SKM-1 treated with dmso at 0.1 percent for 144 hours (cell line): ENCODE measurements around the gene SAFB.

Source experiments
- DNase-seq: peaks from one replicate; lab custom pipeline; 2025; ENCODE audit not compliant: unreplicated experiment; lab: John Stamatoyannopoulos, UW

The SAFB gene

DNA sequence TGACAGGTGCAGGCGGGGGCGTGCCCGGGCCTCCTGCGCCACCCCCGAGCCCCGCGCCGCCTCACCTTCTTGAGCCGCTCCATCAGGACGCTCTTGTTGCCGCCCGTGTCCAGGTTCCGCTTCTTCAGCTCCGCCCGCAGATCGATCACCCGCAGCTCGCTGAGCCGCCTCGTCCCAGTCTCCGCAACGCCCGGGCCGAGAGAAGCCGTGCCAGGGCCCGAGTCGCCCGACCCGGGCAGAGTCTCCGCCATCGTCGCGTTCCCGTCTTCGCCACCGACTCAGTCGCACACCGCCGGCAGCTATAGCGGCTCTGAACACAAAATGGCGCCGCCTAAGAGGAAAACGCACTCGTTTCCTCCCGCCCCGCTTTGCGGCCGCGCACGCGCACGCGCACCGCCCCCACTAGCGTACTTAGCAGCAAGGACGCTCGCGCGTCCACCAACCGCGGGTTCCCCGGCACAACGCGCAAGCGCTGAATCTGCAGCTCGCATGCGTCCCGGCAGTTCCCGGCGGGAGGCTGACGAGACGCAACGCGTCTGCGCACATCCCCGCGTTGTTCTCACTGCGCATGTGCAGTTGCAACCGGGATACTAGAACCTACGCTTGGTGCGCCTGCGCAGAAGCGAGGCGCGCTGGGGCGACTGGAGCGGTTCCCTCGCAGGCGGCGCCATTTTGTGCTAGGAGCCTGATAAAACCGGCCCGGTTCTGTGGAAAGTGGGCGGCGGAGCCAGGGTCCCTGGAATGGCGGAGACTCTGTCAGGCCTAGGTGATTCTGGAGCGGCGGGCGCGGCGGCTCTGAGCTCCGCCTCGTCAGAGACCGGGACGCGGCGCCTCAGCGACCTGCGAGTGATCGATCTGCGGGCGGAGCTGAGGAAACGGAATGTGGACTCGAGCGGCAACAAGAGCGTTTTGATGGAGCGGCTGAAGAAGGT, at the start of gene SAFB, which contains the start of gene SAFB2:
Gene SAFB (plus strand): TSS at position 619 of the 932 bp plus-strand sequence. CDS start 123 bp downstream, at position 742.
Gene SAFB2 (minus strand): TSS at position 312 of the 932 bp plus-strand sequence. CDS start 61 bp downstream, at position 251.
- peak; percentile 100 for DNase-seq

DNA sequence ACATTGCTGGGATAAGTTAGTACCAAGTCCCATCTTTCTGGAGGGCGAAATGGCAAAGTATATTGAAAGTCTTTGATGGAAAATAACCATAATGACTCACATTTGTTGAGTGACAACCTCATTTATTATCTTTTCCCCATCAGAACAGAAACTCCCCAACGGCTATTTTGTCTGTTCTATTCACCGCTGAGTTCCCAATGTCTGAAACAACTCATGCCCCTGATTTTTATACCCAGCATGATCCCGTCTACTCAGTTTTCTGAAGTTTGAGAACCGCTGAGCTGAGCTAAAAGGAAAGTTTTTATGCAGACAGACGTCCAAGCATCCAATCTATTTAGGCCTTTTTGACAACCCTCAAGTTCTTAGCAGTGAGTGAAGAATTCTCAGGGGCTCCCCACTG, 47.3 kb upstream of the SAFB start:
- DNase-seq: no peak

- peak; percentile 61 for DNase-seq
Measured at GRCh38 chr19:5578097-5578846, 44.6 kb upstream of the SAFB start.

GRCh38 chr19:5579286-5579685, 43.6 kb upstream of the SAFB start:
- no peak for DNase-seq

DNA sequence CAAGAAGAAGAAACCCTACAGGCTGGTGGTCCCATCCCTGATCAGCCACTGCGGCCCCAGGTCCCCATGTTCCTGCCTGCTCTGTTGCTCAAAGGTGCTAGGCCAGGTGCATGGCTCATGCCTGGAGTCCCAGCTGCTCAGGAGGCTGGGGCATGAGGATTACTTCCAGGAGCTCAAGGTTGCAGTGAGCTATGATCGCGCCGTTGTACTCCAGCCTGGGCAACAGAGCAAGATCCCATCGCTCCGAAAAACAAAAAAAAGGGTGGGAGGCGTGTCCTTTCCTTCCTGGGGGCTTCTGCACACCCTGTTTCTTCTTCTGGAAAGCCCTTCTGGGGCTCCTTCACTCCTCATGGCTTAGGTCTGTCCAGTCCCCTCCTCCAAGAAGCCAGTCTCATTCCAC, 43.2 kb upstream of the SAFB start:
- no peak for DNase-seq

GRCh38 chr19:5580161-5580571, 42.7 kb upstream of the SAFB start:
- no peak for DNase-seq

- DNase-seq: no peak
Measured at GRCh38 chr19:5585461-5586299, 37.2 kb upstream of the SAFB start.

GRCh38 chr19:5586300-5587070, 36.4 kb upstream of the SAFB start:
- DNase-seq: no peak

DNA sequence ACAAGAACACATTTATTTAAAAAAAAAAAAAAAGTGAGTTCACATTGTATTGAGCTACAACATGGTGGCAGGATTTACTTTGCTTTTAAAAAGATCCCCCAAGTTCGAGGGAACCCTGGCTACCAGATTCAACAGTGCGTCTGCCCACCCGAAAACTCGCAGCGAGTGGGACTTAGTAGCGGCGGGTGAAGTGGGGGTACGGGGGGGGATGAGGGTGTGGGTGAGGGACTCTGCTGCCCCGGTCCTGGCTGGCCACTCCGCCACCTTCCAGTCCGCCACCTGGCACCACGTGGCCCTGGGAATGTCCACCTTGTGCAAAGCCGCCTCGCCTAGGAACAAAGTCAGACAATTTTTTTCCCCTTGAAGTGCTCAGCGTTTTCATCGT, 35.8 kb upstream of the SAFB start:
- DNase-seq: no peak

DNA sequence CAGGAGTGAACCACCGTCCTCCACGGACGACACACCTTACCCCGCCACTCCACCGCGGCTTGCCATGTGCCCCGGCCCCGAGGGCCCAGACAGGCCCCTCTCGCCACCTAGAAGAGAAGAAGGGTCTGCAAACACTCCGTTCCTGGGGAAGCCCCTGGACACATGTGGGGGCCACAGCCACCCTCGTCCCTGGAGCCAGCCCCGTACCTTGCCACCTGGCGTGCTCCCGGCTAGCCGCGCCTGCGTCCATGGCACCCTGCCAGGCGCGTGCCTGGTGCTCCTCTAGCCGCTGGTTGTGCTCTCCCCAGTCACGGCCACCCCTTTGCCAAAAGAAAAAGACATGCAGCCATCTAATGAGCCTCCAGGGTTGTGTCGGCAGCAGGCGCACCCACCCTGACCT, 35.2 kb upstream of the SAFB start:
- DNase-seq: no peak

DNA sequence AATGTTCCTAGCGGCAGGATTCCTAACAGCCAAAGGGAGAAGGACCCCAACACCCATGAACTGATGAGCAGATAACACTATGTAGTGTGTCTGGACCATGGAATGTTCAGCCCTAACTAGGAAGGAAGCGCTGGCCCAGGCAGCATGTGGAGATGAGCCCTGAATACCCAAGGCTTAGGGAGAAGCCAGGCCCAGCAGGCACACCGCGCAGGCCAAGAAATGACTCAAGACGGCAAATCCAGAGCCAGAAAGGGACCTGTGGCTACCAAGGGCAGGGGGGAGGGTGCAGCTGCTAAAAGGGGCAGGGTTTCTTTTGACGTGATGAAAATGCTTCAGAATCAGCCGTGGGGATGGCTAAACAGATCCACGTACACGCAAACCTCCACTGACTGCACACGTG, 34.4 kb upstream of the SAFB start:
- DNase-seq: no peak

- no peak for DNase-seq
Measured at GRCh38 chr19:5588906-5589676, 33.8 kb upstream of the SAFB start.

DNA sequence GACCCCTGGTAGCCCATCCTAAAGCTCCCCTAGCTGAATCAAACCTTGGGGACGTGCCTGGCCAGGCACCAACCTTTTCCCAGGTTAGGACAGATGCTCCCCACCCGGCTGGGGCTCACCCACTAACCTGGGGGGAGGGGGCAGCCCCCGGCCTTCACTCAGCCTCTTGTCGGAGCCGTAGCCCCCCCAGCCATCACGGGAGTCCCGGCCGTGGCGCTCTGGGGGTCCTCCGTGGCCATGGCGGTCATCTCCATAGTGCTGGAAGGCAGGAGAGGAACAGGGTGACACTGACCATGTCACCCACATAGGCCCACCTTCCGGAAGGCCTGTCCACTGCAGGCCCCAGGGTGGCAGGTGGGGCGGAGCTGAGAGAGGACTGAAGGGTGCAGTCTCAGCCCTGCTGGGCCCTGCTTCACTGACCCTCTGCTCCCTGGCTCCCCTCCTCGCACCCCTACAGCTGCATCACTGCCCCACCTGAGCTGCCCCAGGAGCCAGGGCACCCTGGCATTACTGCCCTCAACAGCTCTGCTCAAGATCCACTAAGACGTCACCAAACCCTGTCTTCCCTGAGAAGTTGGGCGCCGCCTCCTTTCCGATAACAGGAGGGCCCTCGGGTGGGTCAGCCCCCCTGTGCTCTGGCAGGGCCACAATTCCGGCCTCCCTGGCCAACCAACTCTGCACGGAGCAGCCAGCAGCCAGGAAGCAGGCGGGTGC, 32.6 kb upstream of the SAFB start:
- DNase-seq: no peak

GRCh38 chr19:5590865-5591154, 32.1 kb upstream of the SAFB start:
- DNase-seq: no peak

DNA sequence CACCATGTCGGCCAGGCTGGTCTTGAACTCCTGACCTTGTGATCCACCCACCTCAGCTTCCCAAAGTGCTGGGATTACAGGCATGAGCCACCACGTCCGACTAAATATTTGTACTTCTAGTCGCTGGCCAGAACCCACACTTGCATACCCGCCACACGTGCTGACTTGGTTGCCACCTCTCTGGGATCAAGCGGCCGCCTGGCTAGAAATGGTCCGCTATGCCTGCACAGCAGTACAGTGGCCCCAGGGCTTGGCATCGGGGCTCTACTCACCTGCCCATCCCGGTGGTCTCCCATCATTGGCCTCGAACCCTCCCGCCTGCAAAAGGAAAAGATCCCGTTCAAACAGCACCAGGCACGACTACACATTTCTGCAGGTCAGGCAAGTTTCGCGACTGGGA, 31.4 kb upstream of the SAFB start:
- no peak for DNase-seq

- no peak for DNase-seq
Measured at GRCh38 chr19:5592531-5593342, 30.1 kb upstream of the SAFB start.

GRCh38 chr19:5593343-5594255, 29.3 kb upstream of the SAFB start:
- no peak for DNase-seq
